ENCODE data around the gene ZNF683.
"Not testable (repeated sequence)": the region's sequence is repeated elsewhere in the genome, so short reads cannot be mapped to it uniquely, and the experiment has no call there.

The ZNF683 gene

GRCh38 chr1:26384076-26384475 is 11.5 kb upstream of the ZNF683 start:
- no peak for DNase-seq

DNA sequence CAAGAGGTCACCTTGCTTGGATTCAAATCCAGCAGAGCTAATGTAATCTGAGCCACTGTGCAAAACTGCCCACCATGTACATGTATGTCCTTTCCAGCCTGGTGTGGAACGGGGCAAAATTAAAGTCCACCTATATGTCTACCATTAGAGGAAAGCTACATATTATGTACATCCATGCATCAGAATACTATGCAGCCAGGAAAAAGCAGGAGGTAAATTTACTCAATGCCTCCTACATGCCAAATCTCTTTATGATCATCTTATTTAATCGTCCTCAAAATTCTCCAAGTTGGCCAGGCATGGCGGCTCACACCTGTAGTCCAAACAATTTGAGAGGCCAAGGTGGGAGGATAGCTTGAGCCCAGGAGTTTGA is 6.3 kb upstream of the ZNF683 start:
- DNase-seq: no peak

GRCh38 chr1:26378088-26378878 is 5.7 kb upstream of the ZNF683 start:
- DNase-seq: peak; percentile 85

GRCh38 chr1:26376050-26376449 is 3.5 kb upstream of the ZNF683 start:
- no peak for DNase-seq

GRCh38 chr1:26375081-26375480 is 2.5 kb upstream of the ZNF683 start:
- peak; percentile 24 for DNase-seq

DNA sequence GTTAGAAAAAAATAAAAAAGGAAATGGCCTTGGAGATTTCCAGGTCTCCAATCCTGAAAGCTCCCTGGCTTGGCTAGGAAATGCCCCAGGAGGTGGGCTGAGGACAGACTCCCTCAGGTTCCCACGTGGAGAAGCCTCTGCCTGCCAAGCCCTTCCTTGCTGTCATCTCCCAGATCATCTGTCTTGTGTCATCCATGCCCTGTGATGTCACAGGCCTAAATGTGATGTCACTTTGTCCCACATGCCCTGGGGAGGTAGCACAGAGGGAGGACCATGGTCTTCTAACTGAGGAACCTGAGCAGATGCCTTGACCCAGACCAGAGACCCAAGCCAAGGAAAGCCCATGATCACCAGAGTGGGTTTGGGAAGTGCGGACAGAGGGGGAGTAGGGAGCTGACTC is 1.8 kb upstream of the ZNF683 start:
- not testable (repeated sequence) for DNase-seq

GRCh38 chr1:26373789-26374188 is 1.2 kb upstream of the ZNF683 start:
- no peak for DNase-seq

GRCh38 chr1:26373281-26373680 is 731 bp upstream of the ZNF683 start:
- DNase-seq: peak; percentile 67

DNA sequence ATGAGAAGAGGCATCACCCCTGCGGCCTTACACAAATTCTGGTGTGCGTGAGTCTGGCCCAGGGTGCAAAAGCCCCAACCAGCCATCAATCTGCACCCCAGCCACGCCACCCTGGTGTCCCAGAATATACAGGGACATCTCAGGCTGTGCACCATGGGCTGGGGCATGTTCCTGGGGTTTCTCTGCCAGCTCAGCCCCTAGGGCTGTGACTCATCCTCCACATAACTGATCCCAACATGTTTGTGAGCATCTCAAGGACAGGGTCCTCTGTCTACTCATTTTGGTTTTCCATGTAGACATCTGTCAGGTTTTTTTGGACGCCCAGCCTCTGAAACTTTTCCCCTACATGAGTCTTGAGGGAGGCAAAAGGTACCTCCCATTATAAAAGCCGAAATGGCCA is 511 bp downstream of the ZNF683 start:
- peak; percentile 51 for DNase-seq

GRCh38 chr1:26370591-26371382 is 1.8 kb downstream of the ZNF683 start:
- peak; percentile 23 for DNase-seq

DNA sequence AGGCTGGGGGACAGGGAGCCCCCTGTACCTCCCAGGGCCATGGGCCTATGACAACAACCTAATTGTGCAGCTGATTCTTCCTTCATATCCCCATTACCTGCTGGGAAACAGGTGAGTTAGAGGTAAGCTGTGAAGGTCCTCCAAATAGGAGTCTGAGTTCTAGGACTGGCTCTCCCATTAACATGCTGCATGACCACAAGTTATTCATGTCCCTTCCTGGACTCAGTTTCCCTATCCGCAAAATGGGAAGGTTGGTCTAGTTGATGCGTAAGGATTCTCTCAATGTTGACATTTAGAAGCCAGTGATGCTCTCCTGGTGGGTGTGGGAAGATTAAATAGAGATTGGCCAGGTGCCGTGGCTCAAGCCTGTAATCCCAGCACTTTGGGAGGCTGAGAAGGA is 4.1 kb downstream of the ZNF683 start:
- no peak for DNase-seq

- no peak for DNase-seq
Measured at GRCh38 chr1:26368006-26368405, 4.5 kb downstream of the ZNF683 start.

DNA sequence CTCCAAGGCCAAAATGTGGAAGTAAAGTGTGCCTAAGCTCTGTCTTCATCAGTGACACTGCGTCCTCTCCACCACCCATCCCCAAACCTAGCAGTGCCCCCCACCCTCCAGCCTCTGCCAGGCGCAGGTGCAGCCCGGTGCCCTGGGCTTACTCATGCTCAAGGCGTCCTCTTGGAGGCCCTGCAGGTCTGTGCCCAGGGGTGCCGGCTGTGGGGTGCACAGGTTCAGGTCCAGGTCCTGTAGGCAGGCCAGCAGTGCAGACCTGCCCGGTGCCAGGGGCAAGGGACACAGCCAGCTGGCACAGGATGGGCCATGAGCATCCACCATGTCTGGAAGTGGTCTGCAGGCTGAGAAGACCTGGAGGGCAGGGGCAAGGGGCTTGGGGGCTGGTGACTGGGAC is 5.1 kb downstream of the ZNF683 start:
- DNase-seq: no peak

GRCh38 chr1:26364956-26365355 is 7.6 kb downstream of the ZNF683 start:
- DNase-seq: no peak

GRCh38 chr1:26363549-26364448 is 8.8 kb downstream of the ZNF683 start:
- peak; percentile 96 for DNase-seq

GRCh38 chr1:26362331-26362730 is 10.2 kb downstream of the ZNF683 start:
- DNase-seq: no peak

DNA sequence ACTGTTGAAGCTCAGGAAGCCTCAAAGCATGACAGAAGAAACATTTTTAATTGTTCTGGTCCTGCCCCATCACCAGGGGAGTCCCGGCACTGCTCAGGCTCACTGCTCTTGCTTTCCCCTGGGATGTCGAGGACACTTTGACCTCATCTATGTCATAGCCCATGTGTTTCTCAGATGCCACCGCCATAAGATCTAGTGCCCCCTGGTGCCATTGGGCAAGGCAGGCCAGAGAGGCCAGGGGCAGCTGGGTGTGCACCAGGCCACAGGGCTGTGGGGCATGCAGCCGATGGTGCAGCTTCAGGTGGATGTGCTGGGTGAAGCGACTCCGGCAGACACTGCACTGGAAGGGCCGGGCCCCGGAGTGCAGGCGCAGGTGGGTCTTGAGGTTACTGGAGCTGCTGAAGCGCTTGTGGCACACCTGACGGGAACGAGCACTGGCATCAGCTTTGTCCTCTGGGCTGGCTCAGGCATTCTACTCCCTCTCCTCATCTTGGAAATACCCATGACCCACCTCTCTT is 10.9 kb downstream of the ZNF683 start:
- no peak for DNase-seq

- no peak for DNase-seq
Measured at GRCh38 chr1:26360807-26361604, 11.5 kb downstream of the ZNF683 start.

DNA sequence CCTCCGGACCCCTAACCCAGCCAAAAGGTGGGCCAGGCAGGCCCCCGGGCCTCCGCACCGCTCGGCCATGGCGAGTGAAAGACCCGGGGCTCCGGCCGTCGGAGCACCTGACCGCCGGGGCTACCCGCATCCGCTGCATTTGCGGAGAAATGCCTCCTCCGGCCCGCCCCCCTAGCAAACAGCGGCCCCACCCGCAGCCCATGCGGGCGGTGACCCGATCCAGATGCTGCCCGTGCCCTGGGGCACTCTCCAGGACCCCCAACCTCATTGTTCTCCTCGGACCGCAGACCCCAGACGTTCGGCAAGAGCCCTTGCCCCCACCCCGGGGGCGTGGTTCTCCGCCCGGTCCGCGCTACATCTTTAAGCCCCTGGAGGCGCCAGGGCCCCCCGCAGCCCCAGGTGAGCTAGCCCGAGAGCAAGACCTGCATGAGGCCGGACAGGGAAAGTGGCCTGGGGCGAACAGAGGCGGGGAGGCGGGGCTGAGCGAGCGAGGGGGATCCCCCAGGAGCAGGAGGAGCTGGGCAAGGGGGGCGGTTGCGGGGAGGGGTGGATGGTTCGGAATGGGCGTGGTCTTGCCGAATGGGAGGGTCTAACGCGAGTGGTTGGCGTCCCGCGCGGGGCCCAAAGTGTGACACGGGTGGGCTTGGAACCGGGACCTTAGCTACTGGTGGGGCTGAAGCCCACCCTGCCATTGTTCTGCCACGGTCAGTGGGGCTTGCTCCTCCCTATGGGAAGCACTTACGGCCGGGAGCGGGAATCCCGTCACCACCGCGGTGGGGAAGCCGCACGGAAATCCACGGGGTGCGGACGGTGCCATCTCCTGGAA is 12.4 kb downstream of the ZNF683 start:
- peak; percentile 64 for DNase-seq

- DNase-seq: peak; percentile 84
Measured at GRCh38 chr1:26358411-26359384, 13.9 kb downstream of the ZNF683 start.

All from CD4-positive, alpha-beta T cell treated with Interleukin-17A for 4 hours (primary cell).